Measurements from ENCODE around the gene CATSPERB.
"Not testable (repeated sequence)": the region's sequence is repeated elsewhere in the genome, so short reads cannot be mapped to it uniquely, and the experiment has no call there.

The CATSPERB gene

DNA sequence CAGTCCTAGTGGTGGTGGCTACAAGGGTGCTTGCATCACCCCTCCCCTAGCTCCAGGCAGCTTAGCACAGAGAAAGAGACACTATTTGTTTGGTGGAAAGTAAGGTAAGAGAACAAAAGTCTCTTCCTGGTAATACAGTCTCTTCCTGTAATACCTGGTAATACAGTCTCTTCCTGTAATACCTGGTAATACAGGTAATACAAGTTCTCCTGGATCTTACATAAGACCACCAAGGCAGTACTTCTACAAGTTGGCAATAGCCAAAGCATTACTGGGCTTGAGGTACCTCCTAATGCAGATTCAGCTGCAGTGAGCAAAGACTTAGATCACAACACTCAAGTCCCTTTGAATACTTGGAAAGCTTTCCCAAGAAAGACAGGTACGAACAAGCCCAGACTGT, 77.0 kb downstream of the CATSPERB start:
- DNase-seq, result no peak

GRCh38 chr14:91653451-91653850, 78.4 kb downstream of the CATSPERB start:
- DNase-seq, result no peak

DNA sequence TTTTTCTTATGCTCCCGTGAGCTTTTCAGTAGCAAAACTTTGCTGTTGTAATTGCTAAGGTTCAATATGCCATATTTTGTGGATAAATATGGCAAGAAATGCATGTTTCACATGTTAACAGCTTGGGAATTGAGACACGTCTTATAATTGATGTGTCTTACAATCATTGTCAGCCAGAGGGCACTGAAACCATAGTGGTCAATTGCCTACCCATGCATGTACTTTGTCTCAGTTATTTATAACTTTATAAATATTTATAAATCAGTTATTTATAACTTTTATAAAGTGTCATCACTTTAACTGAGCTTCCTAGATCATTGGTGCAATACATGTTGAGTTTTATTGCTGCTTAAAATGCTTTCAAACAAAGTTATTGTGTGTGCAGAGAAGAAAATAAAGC, 82.0 kb downstream of the CATSPERB start:
- no peak for DNase-seq

- DNase-seq, result no peak
These were observed 84.0 kb downstream of the CATSPERB start for GRCh38 chr14:91647856-91648255.

DNA sequence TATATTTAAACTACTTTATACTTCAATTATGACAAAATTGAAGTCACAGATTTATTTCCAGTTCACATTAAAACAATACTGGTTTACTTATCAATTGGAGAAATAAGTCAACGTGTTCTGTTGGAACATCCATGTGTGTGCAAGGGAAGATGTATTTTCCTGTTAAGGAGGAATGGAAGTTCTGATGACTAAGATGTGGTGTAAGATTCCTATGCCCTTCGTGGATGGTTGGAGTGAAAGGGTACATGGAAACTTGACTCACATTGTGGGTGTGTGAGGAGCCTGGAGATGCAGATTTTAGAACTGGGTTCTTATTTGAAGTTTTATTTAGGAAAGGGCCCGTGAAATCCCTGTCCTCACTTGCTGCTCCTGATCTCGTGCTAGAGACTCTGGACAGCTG, 95.3 kb downstream of the CATSPERB start:
- no peak for DNase-seq

GRCh38 chr14:91624757-91625156, 107.1 kb downstream of the CATSPERB start:
- no peak for DNase-seq

DNA sequence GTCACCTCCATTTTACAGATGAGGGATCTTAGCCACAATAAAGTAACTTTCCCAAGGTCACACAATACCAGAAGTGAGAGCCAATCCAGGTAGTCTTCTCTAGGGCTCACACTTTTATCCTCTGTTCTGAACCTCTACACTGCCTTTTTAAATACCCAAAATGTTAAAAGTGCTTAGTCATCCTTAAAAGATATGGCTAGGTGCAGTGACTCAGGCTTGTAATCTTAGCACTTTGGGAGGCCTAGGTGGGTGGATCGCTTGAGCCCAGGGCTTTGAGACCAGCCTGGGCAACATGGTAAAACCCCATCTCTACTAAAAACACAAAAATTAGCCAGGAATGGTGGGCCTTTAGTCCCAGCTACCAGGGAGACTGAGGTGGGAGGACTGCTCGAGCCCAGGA, 117.7 kb downstream of the CATSPERB start:
- DNase-seq, result no peak

GRCh38 chr14:91613459-91614112, 118.3 kb downstream of the CATSPERB start:
- DNase-seq, result no peak

- no peak for DNase-seq
These were observed 120.4 kb downstream of the CATSPERB start for GRCh38 chr14:91611528-91611927.

GRCh38 chr14:91609161-91609560, 122.7 kb downstream of the CATSPERB start:
- no peak for DNase-seq

DNA sequence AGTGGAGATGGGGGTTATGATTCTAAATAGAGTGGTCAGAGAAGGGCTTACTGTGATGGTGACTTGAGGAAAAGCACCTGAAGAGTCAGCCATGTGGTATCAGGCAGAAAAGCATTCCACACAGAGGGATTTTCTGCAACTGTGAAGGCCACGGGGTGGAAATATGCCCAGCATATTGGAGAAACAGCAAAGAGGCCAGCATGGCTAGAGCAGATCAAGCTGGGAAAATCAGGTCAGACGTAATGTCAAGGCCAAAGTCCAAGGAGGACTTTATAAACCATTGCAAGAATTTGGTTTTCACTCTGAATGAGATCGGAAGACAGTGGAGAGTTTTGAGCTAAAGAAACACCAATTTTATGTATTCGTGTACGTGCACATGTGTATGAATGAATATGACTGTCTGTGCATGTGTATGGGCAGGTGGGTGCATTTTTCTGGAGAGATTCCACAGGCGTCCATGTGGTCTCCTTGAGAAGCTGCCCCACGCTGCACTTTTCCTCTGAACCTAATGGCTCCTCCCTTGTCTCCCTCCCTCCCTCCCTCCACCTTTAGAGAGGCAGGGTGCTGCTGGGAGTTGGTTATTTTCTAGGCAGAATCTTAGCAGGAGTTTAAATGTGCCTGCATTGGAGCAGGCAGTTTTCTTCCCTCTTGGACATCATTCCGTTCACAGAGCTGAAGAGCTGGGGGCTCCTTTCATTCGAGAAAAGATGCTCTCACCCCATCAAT, 124.4 kb downstream of the CATSPERB start:
- DNase-seq, result no peak

- DNase-seq, result no peak
These were observed 125.0 kb downstream of the CATSPERB start for GRCh38 chr14:91606851-91607250.

GRCh38 chr14:91604611-91605010, 127.3 kb downstream of the CATSPERB start:
- not testable (repeated sequence) for DNase-seq

DNA sequence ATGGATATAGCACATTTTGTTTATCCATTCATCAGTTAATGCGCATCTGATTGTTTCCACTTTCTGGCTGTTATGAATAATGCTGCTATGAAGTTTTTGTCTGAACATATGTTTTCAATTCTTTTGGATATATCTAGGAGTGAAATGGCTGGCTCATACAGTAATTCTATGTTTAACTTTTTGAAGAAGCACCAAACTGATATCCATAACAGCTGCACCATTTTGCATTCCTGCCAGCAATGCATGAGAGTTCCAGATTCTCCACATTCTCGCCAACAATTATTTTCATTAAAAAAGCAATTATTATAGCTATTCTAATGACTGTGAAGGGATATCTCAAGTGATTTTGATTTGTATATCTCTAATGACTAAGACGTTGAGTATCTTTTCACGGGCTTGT, 131.9 kb downstream of the CATSPERB start:
- DNase-seq, result no peak

GRCh38 chr14:91595736-91596135, 136.2 kb downstream of the CATSPERB start:
- DNase-seq, result no peak

DNA sequence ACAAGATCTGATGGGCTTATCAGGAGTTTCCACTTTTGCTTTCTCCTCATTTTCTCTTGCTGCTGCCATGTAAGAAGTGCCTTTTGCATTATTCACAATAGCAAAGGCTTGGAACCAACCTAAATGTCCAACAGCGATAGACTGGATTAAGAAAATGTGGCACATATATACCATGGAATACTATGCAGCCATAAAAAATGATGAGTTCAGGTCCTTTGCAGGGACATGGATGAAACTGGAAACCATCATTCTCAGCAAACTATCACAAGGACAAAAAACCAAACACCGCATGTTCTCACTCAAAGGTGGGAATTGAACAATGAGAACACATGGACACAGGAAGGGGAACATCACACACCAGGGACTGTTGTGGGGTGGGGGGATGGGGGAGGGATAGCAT, 137.9 kb downstream of the CATSPERB start:
- not testable (repeated sequence) for DNase-seq

GRCh38 chr14:91586410-91586809, 145.5 kb downstream of the CATSPERB start:
- DNase-seq, result no peak

DNA sequence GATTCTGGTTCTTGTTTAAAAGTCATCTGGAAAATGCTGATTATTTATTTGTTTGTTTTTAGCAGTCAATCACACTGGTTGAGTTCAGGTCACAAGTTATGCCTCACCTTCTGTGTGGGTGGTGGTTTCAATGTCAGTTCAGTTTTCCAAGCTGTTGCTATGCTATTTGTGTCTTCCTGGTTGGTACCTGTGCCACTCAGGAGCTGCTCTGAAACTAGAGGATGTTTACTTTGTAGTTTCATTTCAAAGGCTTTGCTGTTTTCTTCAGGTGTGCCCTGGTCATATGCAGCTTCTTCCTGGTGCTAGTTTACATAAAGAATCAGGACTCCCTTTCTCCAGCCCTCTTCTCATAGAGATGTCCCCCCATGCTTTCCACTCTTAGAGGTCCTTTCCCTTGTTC, 146.0 kb downstream of the CATSPERB start:
- DNase-seq, result no peak

DNA sequence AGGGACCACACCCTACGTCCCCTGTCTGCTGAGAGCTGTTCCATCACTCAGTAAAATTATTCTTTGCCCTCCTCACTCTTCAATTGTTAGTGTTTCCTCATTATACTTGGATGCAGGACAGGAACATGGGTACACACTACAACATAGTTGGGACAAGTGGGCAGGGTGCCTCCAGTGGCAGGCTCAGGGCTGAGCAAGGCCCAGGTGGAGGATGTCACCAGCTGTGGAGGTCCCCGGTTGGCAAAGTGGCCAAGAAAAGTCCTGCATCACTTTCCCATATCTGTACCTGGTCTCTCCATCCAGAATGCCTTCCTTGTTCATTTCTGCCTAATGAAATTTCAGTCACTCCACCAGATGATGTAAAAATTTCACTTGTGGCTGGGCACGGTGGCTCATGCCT, 149.1 kb downstream of the CATSPERB start:
- DNase-seq, result no peak

DNA sequence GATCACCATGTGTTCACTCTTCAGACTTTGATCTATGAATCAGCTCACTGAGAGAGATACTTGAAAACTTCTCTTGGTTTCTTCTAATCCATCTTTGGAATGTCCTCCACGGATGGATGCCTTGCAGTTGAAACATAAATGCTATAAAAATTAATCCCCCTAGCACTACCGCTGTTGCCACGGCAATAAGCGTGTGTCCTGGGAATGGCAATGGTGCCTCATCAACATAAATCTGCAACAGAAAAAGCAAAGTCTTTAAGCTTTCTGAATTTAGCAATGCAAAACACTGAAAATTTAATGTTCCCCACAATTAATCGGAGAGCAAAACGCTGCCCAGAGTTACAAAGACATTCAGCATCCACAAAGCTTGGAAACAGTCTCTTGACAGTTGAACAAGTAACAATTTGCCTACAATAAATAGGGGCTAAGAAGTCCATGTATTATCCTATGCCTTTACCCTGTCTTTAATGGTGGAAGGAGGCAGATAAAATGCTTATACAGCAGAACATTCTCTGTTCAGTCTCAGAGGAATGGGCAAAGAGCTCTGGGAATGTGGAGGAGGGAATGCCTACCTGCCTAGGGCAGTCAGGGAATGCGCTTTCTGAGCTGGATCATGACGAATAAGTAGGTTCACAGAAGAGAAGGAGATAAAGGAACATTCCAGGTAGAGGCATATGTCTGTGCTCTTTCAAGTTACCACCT, 150.9 kb downstream of the CATSPERB start:
- no peak for DNase-seq

DNA sequence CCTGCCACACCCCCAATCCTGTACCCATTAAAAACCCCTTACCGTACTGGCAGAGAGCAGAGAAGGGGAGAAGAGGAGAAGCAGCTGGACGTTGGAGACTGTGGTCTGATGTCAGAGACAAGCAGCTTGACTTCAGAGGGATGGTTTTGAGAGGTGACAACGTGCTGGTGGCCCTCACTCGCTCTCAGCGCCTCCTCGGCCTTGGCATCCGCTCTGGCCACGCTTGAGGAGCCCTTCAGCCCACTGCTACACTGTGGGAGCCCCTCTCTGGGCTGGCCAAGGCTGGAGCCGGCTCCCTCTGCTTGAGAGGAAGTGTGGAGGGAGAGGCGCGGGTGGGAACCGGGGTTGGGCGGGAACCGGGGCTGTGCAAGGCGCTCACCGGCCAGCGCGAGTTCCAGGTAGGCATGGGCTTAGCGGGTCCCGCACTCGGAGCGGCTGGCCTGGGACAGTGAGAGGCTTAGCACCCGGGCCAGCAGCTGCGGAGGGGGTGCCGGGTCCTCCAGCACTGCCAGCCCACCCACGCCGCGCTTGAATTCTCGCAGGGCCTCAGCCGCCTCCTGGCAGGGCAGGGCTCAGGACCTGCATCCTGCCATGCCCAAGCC, 154.2 kb downstream of the CATSPERB start:
- DNase-seq, result no peak

GRCh38 chr14:91575469-91576208, 156.2 kb downstream of the CATSPERB start:
- no peak for DNase-seq
